Stimulated activated CD8-positive, alpha-beta memory T cell treated with anti-CD3 and anti-CD28 coated beads, Interleukin-7, amount 100 ng/mL, for 1 hour (primary cell): Measurements from ENCODE around the gene KRTAP9-6.
"Not testable (repeated sequence)": the region's sequence is repeated elsewhere in the genome, so short reads cannot be mapped to it uniquely, and the experiment has no call there.

Experiments used
- DNase-seq, 2 donors: peaks; one replicate each; pipeline ENCODE4 v3.0.0-alpha.2; 2020; ENCODE audit warnings: low read depth in 2 of 2

KRTAP9-6 gene

GRCh38 chr17:41265078-41265477, at the start of gene KRTAP9-6:
Gene KRTAP9-6 (plus strand): TSS chr17:41265378. CDS start chr17:41265378, 0 bp downstream.
- no peak for DNase-seq

- no peak for DNase-seq
Measured at GRCh38 chr17:41215681-41216080, 49.5 kb upstream of the KRTAP9-6 start.

- DNase-seq, result no peak
Measured at GRCh38 chr17:41223821-41224220, 41.4 kb upstream of the KRTAP9-6 start.

GRCh38 chr17:41226051-41226450, 39.1 kb upstream of the KRTAP9-6 start:
- no peak for DNase-seq

GRCh38 chr17:41226598-41227095, 38.5 kb upstream of the KRTAP9-6 start, which contains the start of gene KRTAP9-2:
Gene KRTAP9-2 (plus strand): TSS chr17:41226648. CDS start chr17:41226655, 7 bp downstream.
- DNase-seq, result not testable (repeated sequence)

- no peak for DNase-seq
Measured at GRCh38 chr17:41230094-41230493, 35.1 kb upstream of the KRTAP9-6 start.

GRCh38 chr17:41231731-41232130, 33.4 kb upstream of the KRTAP9-6 start:
- DNase-seq, result no peak

- DNase-seq, result not testable (repeated sequence)
Measured at GRCh38 chr17:41232399-41233105, 32.6 kb upstream of the KRTAP9-6 start, which contains the start of gene KRTAP9-3. Gene KRTAP9-3 (plus strand): TSS chr17:41232449. CDS start chr17:41232502, 53 bp downstream.

GRCh38 chr17:41237116-41237515, 28.1 kb upstream of the KRTAP9-6 start:
- DNase-seq, result not testable (repeated sequence)

- not testable (repeated sequence) for DNase-seq
Measured at GRCh38 chr17:41237949-41238437, 27.2 kb upstream of the KRTAP9-6 start, which contains the start of gene KRTAP9-8. Gene KRTAP9-8 (plus strand): TSS chr17:41237999. CDS start chr17:41238052, 53 bp downstream.

GRCh38 chr17:41246995-41247787, 18.0 kb upstream of the KRTAP9-6 start:
- not testable (repeated sequence) for DNase-seq

GRCh38 chr17:41249637-41250240, 15.4 kb upstream of the KRTAP9-6 start, which contains the start of gene KRTAP9-4:
Gene KRTAP9-4 (plus strand): TSS chr17:41249687. CDS start chr17:41249721, 34 bp downstream.
- DNase-seq, result not testable (repeated sequence)

- no peak for DNase-seq
Measured at GRCh38 chr17:41251261-41251660, 13.9 kb upstream of the KRTAP9-6 start.

- no peak for DNase-seq
Measured at GRCh38 chr17:41254861-41255260, 10.3 kb upstream of the KRTAP9-6 start.

GRCh38 chr17:41255381-41256290, 9.5 kb upstream of the KRTAP9-6 start, which contains the start of gene KRTAP9-9:
Gene KRTAP9-9 (plus strand): TSS chr17:41255384.
- not testable (repeated sequence) for DNase-seq

GRCh38 chr17:41256291-41256685, 8.9 kb upstream of the KRTAP9-6 start:
- DNase-seq, result no peak

GRCh38 chr17:41258406-41258805, 6.8 kb upstream of the KRTAP9-6 start:
- DNase-seq, result no peak

GRCh38 chr17:41263212-41263611, 2.0 kb upstream of the KRTAP9-6 start:
- no peak for DNase-seq

GRCh38 chr17:41264599-41264998, 579 bp upstream of the KRTAP9-6 start:
- no peak for DNase-seq

- DNase-seq, result no peak
Measured at GRCh38 chr17:41267711-41268110, 2.5 kb downstream of the KRTAP9-6 start.
